ENCODE data around the gene SETD4. TPM values are rescaled to one million over a fixed set of nuclear protein-coding genes. Genes with fewer than 3 reads are reported as not detected.

The SETD4 gene
- total RNA-seq, 1 experiment from 2014 or later, result 18.1 TPM

GRCh38 chr21:36059823-36060158 is 535 bp downstream of the SETD4 start:
- DNase-seq (ENCODE audit: low read depth), result no peak

GRCh38 chr21:36055551-36055950 is 4.8 kb downstream of the SETD4 start:
- in situ Hi-C loops (cut with HindIII; ENCODE audit: low pct_unique_long_range_greater_than_20kb, low sequenced_read_pairs), result no loop called here
- DNase-seq (ENCODE audit: low read depth), result no peak

More at GRCh38 chr21:36059823-36060158, 535 bp downstream of the SETD4 start:
- in situ Hi-C loops (cut with HindIII; ENCODE audit: low pct_unique_long_range_greater_than_20kb, low sequenced_read_pairs), result no loop called here

- in situ Hi-C loops (cut with HindIII; ENCODE audit: low pct_unique_long_range_greater_than_20kb, low sequenced_read_pairs), result no loop called here
- no peak for DNase-seq (ENCODE audit: low read depth)
Measured at GRCh38 chr21:36053715-36054062, 6.6 kb downstream of the SETD4 start.

- DNase-seq (ENCODE audit: low read depth), result no peak
- in situ Hi-C loops (cut with HindIII; ENCODE audit: low pct_unique_long_range_greater_than_20kb, low sequenced_read_pairs), result no loop called here
Measured at GRCh38 chr21:36052860-36053714, 7.2 kb downstream of the SETD4 start.

GRCh38 chr21:36048357-36048756 is 12.0 kb downstream of the SETD4 start:
- in situ Hi-C loops (cut with HindIII; ENCODE audit: low pct_unique_long_range_greater_than_20kb, low sequenced_read_pairs), result no loop called here
- DNase-seq (ENCODE audit: low read depth), result no peak

- in situ Hi-C loops (cut with HindIII; ENCODE audit: low pct_unique_long_range_greater_than_20kb, low sequenced_read_pairs), result no loop called here
- no peak for DNase-seq (ENCODE audit: low read depth)
Measured at GRCh38 chr21:36047139-36047538, 13.2 kb downstream of the SETD4 start.

- no peak for DNase-seq (ENCODE audit: low read depth)
- in situ Hi-C loops (cut with HindIII; ENCODE audit: low pct_unique_long_range_greater_than_20kb, low sequenced_read_pairs), result no loop called here
Measured at GRCh38 chr21:36045993-36046392, 14.3 kb downstream of the SETD4 start.

GRCh38 chr21:36044056-36044455 is 16.3 kb downstream of the SETD4 start:
- no peak for DNase-seq (ENCODE audit: low read depth)
- in situ Hi-C loops (cut with HindIII; ENCODE audit: low pct_unique_long_range_greater_than_20kb, low sequenced_read_pairs), result no loop called here

- in situ Hi-C loops (cut with HindIII; ENCODE audit: low pct_unique_long_range_greater_than_20kb, low sequenced_read_pairs), result no loop called here
Measured at GRCh38 chr21:36041910-36042309, 18.4 kb downstream of the SETD4 start.

GRCh38 chr21:36040389-36040788 is 19.9 kb downstream of the SETD4 start:
- in situ Hi-C loops (cut with HindIII; ENCODE audit: low pct_unique_long_range_greater_than_20kb, low sequenced_read_pairs), result no loop called here
- no peak for DNase-seq (ENCODE audit: low read depth)

More at GRCh38 chr21:36041910-36042309, 18.4 kb downstream of the SETD4 start:
- DNase-seq (ENCODE audit: low read depth), result no peak

- no peak for DNase-seq (ENCODE audit: low read depth)
- in situ Hi-C loops (cut with HindIII; ENCODE audit: low pct_unique_long_range_greater_than_20kb, low sequenced_read_pairs), result no loop called here
Measured at GRCh38 chr21:36039861-36040260, 20.5 kb downstream of the SETD4 start.

GRCh38 chr21:36038701-36039497 is 21.4 kb downstream of the SETD4 start:
- in situ Hi-C loops (cut with HindIII; ENCODE audit: low pct_unique_long_range_greater_than_20kb, low sequenced_read_pairs), result no loop called here
- DNase-seq (ENCODE audit: low read depth), result no peak

- peak; percentile 55 for DNase-seq (ENCODE audit: low read depth)
- in situ Hi-C loops (cut with HindIII; ENCODE audit: low pct_unique_long_range_greater_than_20kb, low sequenced_read_pairs), result no loop called here
Measured at GRCh38 chr21:36035381-36035791, 24.9 kb downstream of the SETD4 start.

GRCh38 chr21:36034211-36034913 is 26.0 kb downstream of the SETD4 start:
- no peak for DNase-seq (ENCODE audit: low read depth)
- in situ Hi-C loops (cut with HindIII; ENCODE audit: low pct_unique_long_range_greater_than_20kb, low sequenced_read_pairs), result no loop called here

- DNase-seq (ENCODE audit: low read depth), result no peak
- in situ Hi-C loops (cut with HindIII; ENCODE audit: low pct_unique_long_range_greater_than_20kb, low sequenced_read_pairs), result no loop called here
Measured at GRCh38 chr21:36032647-36033406, 27.5 kb downstream of the SETD4 start.

- DNase-seq (ENCODE audit: low read depth), result no peak
- in situ Hi-C loops (cut with HindIII; ENCODE audit: low pct_unique_long_range_greater_than_20kb, low sequenced_read_pairs), result no loop called here
Measured at GRCh38 chr21:36030581-36031189, 29.6 kb downstream of the SETD4 start.

- in situ Hi-C loops (cut with HindIII; ENCODE audit: low pct_unique_long_range_greater_than_20kb, low sequenced_read_pairs), result no loop called here
- DNase-seq (ENCODE audit: low read depth), result no peak
Measured at GRCh38 chr21:36029309-36029708, 31.0 kb downstream of the SETD4 start.

All from Caki2 (cell line).